BLaER1 (cell line): ENCODE results near the gene CKM.

Source experiments
- H3K27ac ChIP-seq: shearing (Covaris generic); formaldehyde crosslinking; 2 replicates; pipeline ENCODE4 v1.8.1; 2022
- H3K27me3 ChIP-seq: shearing (Covaris generic); formaldehyde crosslinking; 2 replicates; pipeline ENCODE4 v1.8.1; 2022
- H3K36me3 ChIP-seq: shearing (Covaris generic); formaldehyde crosslinking; 2 replicates; pipeline ENCODE4 v1.8.1; 2022
- H3K4me1 ChIP-seq: shearing (Covaris generic); formaldehyde crosslinking; 2 replicates; pipeline ENCODE4 v1.8.1; 2022
- H3K4me2 ChIP-seq: shearing (Covaris generic); formaldehyde crosslinking; 2 replicates; pipeline ENCODE4 v1.8.1; 2022
- H3K4me3 ChIP-seq: shearing (Covaris generic); formaldehyde crosslinking; 2 replicates; pipeline ENCODE4 v1.8.1; 2022
- H3K9ac ChIP-seq: shearing (Covaris generic); formaldehyde crosslinking; 2 replicates; pipeline ENCODE4 v1.8.1; 2022
- H3K9me3 ChIP-seq: shearing (Covaris generic); formaldehyde crosslinking; 2 replicates; pipeline ENCODE4 v1.8.1; 2022
- H4K20me1 ChIP-seq: shearing (Covaris generic); formaldehyde crosslinking; 2 replicates; pipeline ENCODE4 v1.8.1; 2022
- Cebpa-rat ChIP-seq: shearing (Covaris generic); IDR thresholded peaks from 2 replicates; pipeline ENCODE4 v1.8.1; 2022

CKM gene

GRCh38 chr19:45306040-45306439 is 16.6 kb downstream of the CKM start:
- Histone ChIP-seq H3K4me1 (no peaks in the 10 kb centered on the region), H3K36me3 (peaks cover 27% of the 10 kb centered on the region), H4K20me1 (no peaks in the 10 kb centered on the region), H3K9ac (no peak overlapping the region), H3K9me3 (no peaks in the 10 kb centered on the region), H3K4me2 (no peak overlapping the region), H3K27ac (no peak overlapping the region), H3K27me3 (no peaks in the 10 kb centered on the region), H3K4me3 (no peak overlapping the region)
- TF ChIP-seq Cebpa-rat: no peak

GRCh38 chr19:45305421-45305820 is 17.3 kb downstream of the CKM start:
- no peaks in the 10 kb centered on the region for H3K4me1 ChIP-seq
- H3K4me3 ChIP-seq: no peak overlapping the region
- no peak overlapping the region for H3K27ac ChIP-seq
- no peak for TF ChIP-seq Cebpa-rat
- no peaks in the 10 kb centered on the region for H4K20me1 ChIP-seq
- no peak overlapping the region for H3K9ac ChIP-seq
- H3K9me3 ChIP-seq: no peaks in the 10 kb centered on the region
- no peaks in the 10 kb centered on the region for H3K27me3 ChIP-seq
- no peak overlapping the region for H3K4me2 ChIP-seq
- peaks cover 34% of the 10 kb centered on the region for H3K36me3 ChIP-seq

- Histone ChIP-seq H4K20me1 (no peaks in the 10 kb centered on the region), H3K27ac (no peak overlapping the region), H3K4me3 (no peak overlapping the region), H3K27me3 (no peaks in the 10 kb centered on the region), H3K4me2 (no peak overlapping the region), H3K9me3 (no peaks in the 10 kb centered on the region), H3K4me1 (no peaks in the 10 kb centered on the region), H3K9ac (no peak overlapping the region), H3K36me3 (peaks cover 38% of the 10 kb centered on the region)
- no peak for TF ChIP-seq Cebpa-rat
Observed at GRCh38 chr19:45305007-45305406, 17.7 kb downstream of the CKM start.

GRCh38 chr19:45304141-45304926 is 18.3 kb downstream of the CKM start:
- Histone ChIP-seq H3K4me3 (no peak overlapping the region), H3K27me3 (no peaks in the 10 kb centered on the region), H3K9me3 (no peaks in the 10 kb centered on the region), H3K4me1 (no peaks in the 10 kb centered on the region), H4K20me1 (no peaks in the 10 kb centered on the region), H3K27ac (no peak overlapping the region), H3K9ac (no peak overlapping the region), H3K36me3 (peaks cover 44% of the 10 kb centered on the region), H3K4me2 (no peak overlapping the region)
- TF ChIP-seq Cebpa-rat: no peak

- Histone ChIP-seq H3K27ac (no peak overlapping the region), H3K9ac (no peak overlapping the region), H3K4me2 (no peak overlapping the region), H4K20me1 (no peaks in the 10 kb centered on the region), H3K36me3 (peaks cover 53% of the 10 kb centered on the region), H3K27me3 (no peaks in the 10 kb centered on the region), H3K4me3 (no peak overlapping the region), H3K4me1 (no peaks in the 10 kb centered on the region), H3K9me3 (no peaks in the 10 kb centered on the region)
- no peak for TF ChIP-seq Cebpa-rat
Observed at GRCh38 chr19:45303269-45304060, 19.2 kb downstream of the CKM start.

- Histone ChIP-seq H4K20me1 (no peaks in the 10 kb centered on the region), H3K9me3 (no peaks in the 10 kb centered on the region), H3K27ac (no peak overlapping the region), H3K27me3 (no peaks in the 10 kb centered on the region), H3K36me3 (peaks cover 61% of the 10 kb centered on the region), H3K4me3 (no peak overlapping the region), H3K4me2 (no peak overlapping the region), H3K9ac (no peak overlapping the region), H3K4me1 (no peaks in the 10 kb centered on the region)
- TF ChIP-seq Cebpa-rat: no peak
Observed at GRCh38 chr19:45302416-45302815, 20.3 kb downstream of the CKM start.

GRCh38 chr19:45299719-45300118 is 23.0 kb downstream of the CKM start:
- H3K9ac ChIP-seq: no peak overlapping the region
- no peak overlapping the region for H3K4me2 ChIP-seq
- no peak for TF ChIP-seq Cebpa-rat
- peaks cover 88% of the 10 kb centered on the region for H3K36me3 ChIP-seq
- H3K4me1 ChIP-seq: no peaks in the 10 kb centered on the region
- H3K4me3 ChIP-seq: no peak overlapping the region
- H4K20me1 ChIP-seq: no peaks in the 10 kb centered on the region
- no peak overlapping the region for H3K27ac ChIP-seq
- no peaks in the 10 kb centered on the region for H3K9me3 ChIP-seq
- H3K27me3 ChIP-seq: no peaks in the 10 kb centered on the region

GRCh38 chr19:45298264-45298663 is 24.4 kb downstream of the CKM start:
- Histone ChIP-seq H3K9ac (no peak overlapping the region), H3K4me2 (no peak overlapping the region), H3K4me3 (no peak overlapping the region), H3K36me3 (peaks cover 98% of the 10 kb centered on the region), H4K20me1 (no peaks in the 10 kb centered on the region), H3K27me3 (no peaks in the 10 kb centered on the region), H3K9me3 (no peaks in the 10 kb centered on the region), H3K4me1 (no peaks in the 10 kb centered on the region), H3K27ac (no peak overlapping the region)
- no peak for TF ChIP-seq Cebpa-rat

- Histone ChIP-seq H3K36me3 (peaks cover 98% of the 10 kb centered on the region), H3K4me1 (no peaks in the 10 kb centered on the region), H3K9ac (no peak overlapping the region), H3K27ac (no peak overlapping the region), H3K4me2 (no peak overlapping the region), H3K27me3 (no peaks in the 10 kb centered on the region), H3K9me3 (0 out of 2 replicates have a peak, but pooled peaks cover 4% of the 10 kb centered on the region), H4K20me1 (no peaks in the 10 kb centered on the region), H3K4me3 (no peak overlapping the region)
- no peak for TF ChIP-seq Cebpa-rat
Observed at GRCh38 chr19:45297674-45298073, 25.0 kb downstream of the CKM start.

GRCh38 chr19:45296355-45296754 is 26.3 kb downstream of the CKM start:
- H3K27ac ChIP-seq: no peak overlapping the region
- no peaks in the 10 kb centered on the region for H4K20me1 ChIP-seq
- peaks cover 8% of the 10 kb centered on the region; the same call in 1 of the 2 replicates for H3K9me3 ChIP-seq
- H3K4me1 ChIP-seq: no peaks in the 10 kb centered on the region
- H3K4me2 ChIP-seq: no peak overlapping the region
- no peak for TF ChIP-seq Cebpa-rat
- no peak overlapping the region for H3K4me3 ChIP-seq
- H3K9ac ChIP-seq: no peak overlapping the region
- peaks cover 98% of the 10 kb centered on the region for H3K36me3 ChIP-seq
- H3K27me3 ChIP-seq: no peaks in the 10 kb centered on the region
